ENCODE measurements around the gene VN1R2. TPM values are rescaled to one million over a fixed set of nuclear protein-coding genes. Genes with fewer than 3 reads are reported as not detected.
"Not testable (repeated sequence)": the region's sequence is repeated elsewhere in the genome, so short reads cannot be mapped to it uniquely, and the experiment has no call there.

VN1R2 gene
- total RNA-seq, 1 experiment from 2014 or later = not detected

- no peaks in the 10 kb centered on the region for H3K27me3 ChIP-seq (replicated peaks; ENCODE audit: insufficient read depth, low read depth, low read length, poor library complexity)
- no peak overlapping the region for H3K4me3 ChIP-seq (ENCODE audit: low read depth, low read length, poor library complexity, severe bottlenecking)
- H3K36me3 ChIP-seq (ENCODE audit: insufficient read depth, low read length, poor library complexity, severe bottlenecking) = no peaks in the 10 kb centered on the region
- intact Hi-C loops (cut with micrococcal nuclease; ENCODE audit: unreplicated experiment) = no loop called here
- peaks cover 22% of the 10 kb centered on the region for H3K9me3 ChIP-seq (ENCODE audit: low read depth, low read length, poor library complexity, severe bottlenecking)
- no peak for TF ChIP-seq EZH2 (IDR thresholded peaks at IDR 0.05; ENCODE audit: borderline replicate concordance, low read depth, low read length, poor library complexity, severe bottlenecking)
- TF ChIP-seq, protein P1, sequence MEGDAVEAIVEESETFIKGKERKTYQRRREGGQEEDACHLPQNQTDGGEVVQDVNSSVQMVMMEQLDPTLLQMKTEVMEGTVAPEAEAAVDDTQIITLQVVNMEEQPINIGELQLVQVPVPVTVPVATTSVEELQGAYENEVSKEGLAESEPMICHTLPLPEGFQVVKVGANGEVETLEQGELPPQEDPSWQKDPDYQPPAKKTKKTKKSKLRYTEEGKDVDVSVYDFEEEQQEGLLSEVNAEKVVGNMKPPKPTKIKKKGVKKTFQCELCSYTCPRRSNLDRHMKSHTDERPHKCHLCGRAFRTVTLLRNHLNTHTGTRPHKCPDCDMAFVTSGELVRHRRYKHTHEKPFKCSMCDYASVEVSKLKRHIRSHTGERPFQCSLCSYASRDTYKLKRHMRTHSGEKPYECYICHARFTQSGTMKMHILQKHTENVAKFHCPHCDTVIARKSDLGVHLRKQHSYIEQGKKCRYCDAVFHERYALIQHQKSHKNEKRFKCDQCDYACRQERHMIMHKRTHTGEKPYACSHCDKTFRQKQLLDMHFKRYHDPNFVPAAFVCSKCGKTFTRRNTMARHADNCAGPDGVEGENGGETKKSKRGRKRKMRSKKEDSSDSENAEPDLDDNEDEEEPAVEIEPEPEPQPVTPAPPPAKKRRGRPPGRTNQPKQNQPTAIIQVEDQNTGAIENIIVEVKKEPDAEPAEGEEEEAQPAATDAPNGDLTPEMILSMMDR (conservative IDR thresholded peaks at IDR 0.05; ENCODE audit: low read depth, low read length) = no peak
- no peaks in the 10 kb centered on the region for H3K4me1 ChIP-seq (ENCODE audit: insufficient read depth, low read length, poor library complexity, severe bottlenecking)
- no peak for DNase-seq (ENCODE audit: low spot score)
- H3K27ac ChIP-seq (ENCODE audit: low read depth, low read length, poor library complexity, severe bottlenecking) = no peak overlapping the region
- ChIA-PET CTCF (no interaction called here), POLR2A (ENCODE audit: low non-redundant PET) (no interaction called here)
- no TSS peak for BruUV-seq (replicated peaks)
Measured at GRCh38 chr19:53294786-53295441, 36.8 kb downstream of the VN1R2 start.

DNA sequence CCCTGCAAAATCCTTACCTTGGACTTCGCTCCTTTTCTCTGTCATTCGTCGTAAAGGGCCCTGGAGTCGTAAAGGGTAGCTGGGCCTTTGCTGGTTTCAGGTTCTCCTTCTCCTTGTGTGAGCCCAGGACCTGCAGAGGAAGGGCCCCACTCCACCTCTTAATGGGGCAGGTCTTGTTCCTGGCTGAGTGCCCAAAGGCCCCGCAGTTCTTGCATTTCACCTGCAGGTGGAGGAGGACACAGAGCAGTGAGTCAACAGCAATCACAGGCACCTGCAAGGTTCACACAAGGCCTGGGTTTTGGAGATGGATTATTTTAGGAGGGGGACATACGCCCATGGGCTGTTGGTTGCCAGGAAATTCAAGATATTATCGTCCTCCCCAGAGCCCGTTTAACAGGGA lies 43.2 kb downstream of the VN1R2 start:
- H3K4me3 ChIP-seq (ENCODE audit: low read depth, low read length, poor library complexity, severe bottlenecking); CTCF ChIA-PET; H3K4me1 ChIP-seq (ENCODE audit: insufficient read depth, low read length, poor library complexity, severe bottlenecking); H3K36me3 ChIP-seq (ENCODE audit: insufficient read depth, low read length, poor library complexity, severe bottlenecking); POLR2A ChIA-PET (ENCODE audit: low non-redundant PET); DNase-seq (ENCODE audit: low spot score); H3K27ac ChIP-seq (ENCODE audit: low read depth, low read length, poor library complexity, severe bottlenecking); BruUV-seq (replicated peaks); H3K9me3 ChIP-seq (ENCODE audit: low read depth, low read length, poor library complexity, severe bottlenecking); intact Hi-C loops (cut with micrococcal nuclease; ENCODE audit: unreplicated experiment); H3K27me3 ChIP-seq (replicated peaks; ENCODE audit: insufficient read depth, low read depth, low read length, poor library complexity): not testable (repeated sequence)

DNA sequence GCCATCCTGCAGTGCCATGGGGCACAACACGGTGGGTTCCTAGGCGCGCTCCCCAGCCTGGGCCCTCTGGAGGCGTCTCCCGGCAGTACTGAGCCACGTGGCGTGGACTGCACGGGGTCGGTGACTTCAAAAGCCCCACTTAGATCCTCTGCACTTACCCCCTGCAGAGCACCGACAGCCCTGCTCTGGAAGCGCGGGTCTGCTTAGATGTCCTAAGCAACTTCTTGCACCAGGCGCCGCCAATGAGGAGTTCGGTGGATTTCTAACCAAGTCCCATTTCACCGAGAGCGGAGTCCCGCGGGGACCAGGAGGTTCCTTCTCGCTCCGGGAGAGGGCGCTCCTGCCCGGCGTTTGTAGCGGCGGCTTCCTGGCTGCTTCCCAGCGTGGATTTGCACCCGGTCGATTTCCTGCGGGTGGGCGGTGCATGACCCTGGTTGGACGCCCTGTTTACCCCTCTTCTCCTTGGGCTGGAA lies 50.3 kb downstream of the VN1R2 start:
- H3K27me3 ChIP-seq (replicated peaks; ENCODE audit: insufficient read depth, low read depth, low read length, poor library complexity) = no peaks in the 10 kb centered on the region
- ChIA-PET CTCF (no interaction called here), POLR2A (ENCODE audit: low non-redundant PET) (no interaction called here)
- no TSS peak for BruUV-seq (replicated peaks)
- intact Hi-C loops (cut with micrococcal nuclease; ENCODE audit: unreplicated experiment) = no loop called here
- H3K4me1 ChIP-seq (ENCODE audit: insufficient read depth, low read length, poor library complexity, severe bottlenecking) = no peaks in the 10 kb centered on the region
- no peak for TF ChIP-seq EZH2 (IDR thresholded peaks at IDR 0.05; ENCODE audit: borderline replicate concordance, low read depth, low read length, poor library complexity, severe bottlenecking)
- TF ChIP-seq, protein P1 (conservative IDR thresholded peaks at IDR 0.05; ENCODE audit: low read depth, low read length) = peak; percentile 65
- no peak overlapping the region for H3K27ac ChIP-seq (ENCODE audit: low read depth, low read length, poor library complexity, severe bottlenecking)
- H3K9me3 ChIP-seq (ENCODE audit: low read depth, low read length, poor library complexity, severe bottlenecking) = no peaks in the 10 kb centered on the region
- H3K4me3 ChIP-seq (ENCODE audit: low read depth, low read length, poor library complexity, severe bottlenecking) = no peak overlapping the region
- H3K36me3 ChIP-seq (ENCODE audit: insufficient read depth, low read length, poor library complexity, severe bottlenecking) = no peaks in the 10 kb centered on the region
- DNase-seq (ENCODE audit: low spot score) = peak; percentile 52

Other genes starting within 250 kb of the VN1R2 start
- gene ERVV-1, start 244.4 kb upstream of the VN1R2 start, total RNA-seq (2021) = not detected in 2 replicates
- not detected in 2 replicates for gene ERVV-2, start 213.6 kb upstream of the VN1R2 start, total RNA-seq (2021)
- gene ZNF160, start 154.9 kb upstream of the VN1R2 start, total RNA-seq (2021) = 17.4 and 19.3 TPM in 2 replicates
- gene ZNF415, start 125.4 kb upstream of the VN1R2 start, total RNA-seq (2021) = 1.7 TPM in 2 replicates
- 1.8 and 4.6 TPM in 2 replicates for gene ZNF347, start 99.2 kb upstream of the VN1R2 start, total RNA-seq (2021)
- 1.2 and 1.5 TPM in 2 replicates for gene ZNF665, start 64.9 kb upstream of the VN1R2 start, total RNA-seq (2021)
- 5.4 and 6.1 TPM in 2 replicates for gene ZNF677, start 3.4 kb upstream of the VN1R2 start, total RNA-seq (2021)
- not detected in 2 replicates for gene VN1R4, start 9.4 kb downstream of the VN1R2 start, total RNA-seq (2021)
- gene ZNF845, start 75.5 kb downstream of the VN1R2 start, total RNA-seq (2021) = 7.7 and 8.6 TPM in 2 replicates
- 8.7 and 9.2 TPM in 2 replicates for gene ZNF525, start 107.4 kb downstream of the VN1R2 start, total RNA-seq (2021)
- 7.3 and 10.4 TPM in 2 replicates for gene ZNF765, start 136.9 kb downstream of the VN1R2 start, total RNA-seq (2021)
- 12.0 and 13.1 TPM in 2 replicates for gene ZNF761, start 173.7 kb downstream of the VN1R2 start, total RNA-seq (2021)
- 5.6 and 8.0 TPM in 2 replicates for gene ZNF813, start 209.4 kb downstream of the VN1R2 start, total RNA-seq (2021)

Measured in A673 (cell line).